CD4-positive, alpha-beta T cell treated with Interleukin-21 for 1 hour (primary cell): ENCODE data around the gene LYZ.

Experiments used
- DNase-seq: peaks from one replicate; pipeline ENCODE4 v3.0.0-alpha.2; 2020

LYZ gene

DNA sequence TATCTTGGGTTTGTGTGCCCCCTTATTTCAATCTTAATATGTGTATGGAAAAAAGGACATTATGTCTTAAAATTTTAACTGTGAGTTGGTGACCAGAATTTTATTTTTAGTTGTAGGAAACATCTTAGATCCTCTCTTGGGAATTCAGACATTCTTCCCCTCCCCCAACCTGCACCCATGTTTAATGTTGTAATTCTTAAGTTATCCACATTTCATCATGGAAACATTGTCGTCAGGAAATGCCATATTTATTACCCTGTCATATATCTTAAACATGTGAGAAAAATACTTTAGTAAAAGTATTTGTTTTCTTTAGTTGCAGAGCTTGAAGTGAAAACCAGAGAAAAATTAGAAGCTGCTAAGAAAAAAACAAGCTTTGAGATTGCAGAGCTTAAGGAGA is 41.6 kb downstream of the LYZ start:
- DNase-seq, result no peak

DNA sequence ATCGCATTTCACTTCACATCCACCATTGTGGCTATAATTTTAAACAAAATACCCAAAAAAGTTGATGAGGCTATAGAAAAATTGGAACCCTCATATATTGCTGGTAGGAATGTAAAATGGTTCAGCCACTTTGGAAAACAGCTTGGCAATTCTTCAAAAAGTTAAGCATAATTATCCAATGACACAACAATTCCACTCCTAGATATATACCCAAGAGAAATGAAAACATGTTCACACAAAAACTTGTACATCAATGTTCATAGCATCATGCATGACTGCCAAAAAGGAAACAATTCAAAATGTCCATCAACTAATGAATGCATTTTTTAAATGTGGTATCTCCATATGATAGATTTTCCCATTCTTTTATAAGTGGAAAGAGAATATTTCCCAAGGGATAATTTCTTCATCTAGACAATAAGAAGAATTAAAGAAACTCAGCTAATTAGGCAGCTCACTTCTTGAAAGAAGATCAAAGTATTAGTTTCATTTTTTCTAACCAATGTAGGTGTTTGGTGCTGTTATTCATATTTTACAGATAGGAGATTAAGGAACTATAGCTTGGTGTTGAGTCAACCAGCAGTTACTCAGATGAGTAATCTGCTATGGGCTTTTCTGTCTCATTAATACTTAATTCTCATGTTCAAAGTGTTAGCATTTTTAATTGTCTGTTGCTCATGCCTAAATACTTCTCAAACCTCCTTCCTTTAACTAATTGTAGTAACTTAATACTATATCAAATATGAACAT is 44.2 kb downstream of the LYZ start:
- DNase-seq, result no peak

GRCh38 chr12:69396041-69396440 is 47.9 kb downstream of the LYZ start:
- no peak for DNase-seq

- no peak for DNase-seq
These were observed 48.8 kb downstream of the LYZ start for GRCh38 chr12:69396963-69397362.

GRCh38 chr12:69397978-69398377 is 49.8 kb downstream of the LYZ start:
- DNase-seq, result no peak

DNA sequence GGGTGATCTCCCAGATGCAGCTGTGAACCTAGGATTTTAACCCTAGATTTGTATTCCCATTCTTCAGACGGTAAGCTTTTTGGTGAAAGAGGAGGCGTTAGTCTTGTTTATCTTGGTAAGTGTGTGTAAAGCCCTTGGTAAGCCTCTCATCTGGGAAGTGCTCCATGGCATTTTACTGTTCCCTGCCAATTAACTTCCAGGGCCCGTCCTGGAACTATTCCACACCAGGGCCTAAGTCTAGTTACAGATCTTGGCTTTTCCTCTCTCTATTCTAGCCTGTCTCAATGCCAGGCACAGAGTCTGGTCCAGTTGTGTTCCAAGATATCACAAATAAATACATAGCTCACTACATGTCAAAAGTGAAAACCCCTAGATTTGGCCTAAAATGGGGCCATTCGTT is 53.8 kb downstream of the LYZ start:
- DNase-seq, result no peak
